NCI-H146 (cell line): ENCODE data around the gene GFI1B.
A peak's percentile ranks its signal among the peaks of the same experiment; 100 is the strongest.
"Not testable (repeated sequence)": the region's sequence is repeated elsewhere in the genome, so short reads cannot be mapped to it uniquely, and the experiment has no call there.

ENCODE experiments used
- DNase-seq: peaks from one replicate; lab custom pipeline; 2025; lab: John Stamatoyannopoulos, UW

The GFI1B gene

GRCh38 chr9:132969783-132970182, 8.7 kb upstream of the GFI1B start:
- no peak for DNase-seq

- DNase-seq = no peak
Observed at GRCh38 chr9:132970324-132971062, 8.0 kb upstream of the GFI1B start.

- DNase-seq = no peak
Observed at GRCh38 chr9:132973166-132973565, 5.3 kb upstream of the GFI1B start.

GRCh38 chr9:132973713-132974112, 4.8 kb upstream of the GFI1B start:
- DNase-seq = no peak

GRCh38 chr9:132975961-132976360, 2.5 kb upstream of the GFI1B start:
- no peak for DNase-seq

GRCh38 chr9:132976571-132976970, 1.9 kb upstream of the GFI1B start:
- no peak for DNase-seq

GRCh38 chr9:132978112-132978450, 413 bp upstream of the GFI1B start:
- DNase-seq = no peak

- DNase-seq = no peak
Observed at GRCh38 chr9:132980157-132980556, 1.7 kb downstream of the GFI1B start.

GRCh38 chr9:132982458-132982857, 4.0 kb downstream of the GFI1B start:
- no peak for DNase-seq

GRCh38 chr9:132983491-132984201, 5.2 kb downstream of the GFI1B start:
- DNase-seq = no peak

GRCh38 chr9:132984202-132985070, 5.9 kb downstream of the GFI1B start:
- DNase-seq = no peak

- DNase-seq = no peak
Observed at GRCh38 chr9:132985071-132985350, 6.5 kb downstream of the GFI1B start.

- no peak for DNase-seq
Observed at GRCh38 chr9:132985489-132985888, 7.0 kb downstream of the GFI1B start.

- DNase-seq = no peak
Observed at GRCh38 chr9:132986114-132986513, 7.6 kb downstream of the GFI1B start.

GRCh38 chr9:132986640-132987620, 8.4 kb downstream of the GFI1B start:
- no peak for DNase-seq

GRCh38 chr9:132988244-132989013, 9.9 kb downstream of the GFI1B start:
- DNase-seq = no peak

- no peak for DNase-seq
Observed at GRCh38 chr9:132989014-132989310, 10.5 kb downstream of the GFI1B start.

GRCh38 chr9:132989414-132989996, 11.0 kb downstream of the GFI1B start:
- peak; percentile 58 for DNase-seq

GRCh38 chr9:132989998-132990557, 11.6 kb downstream of the GFI1B start:
- DNase-seq = not testable (repeated sequence)

GRCh38 chr9:132990781-132991180, 12.3 kb downstream of the GFI1B start:
- peak; percentile 33 for DNase-seq
